DND-41 (cell line): ENCODE measurements around the gene ZC3H18.

Source experiments
- CTCF ChIP-seq: IDR thresholded peaks from 2 replicates; pipeline ENCODE4 v1.5.1; 2012; ENCODE audit warnings: borderline replicate concordance, low read length, moderate library complexity, mild to moderate bottlenecking; ENCODE audit not compliant: poor library complexity, severe bottlenecking; ENCODE audit errors: extremely low read depth
- EZH2 ChIP-seq: IDR thresholded peaks from 3 replicates; pipeline ENCODE4 v1.6.1; 2012; ENCODE audit warnings: borderline replicate concordance, low read depth, mild to moderate bottlenecking, moderate library complexity, low read length, inconsistent platforms; ENCODE audit not compliant: severe bottlenecking

GRCh38 chr16:88647178-88648070, 77.2 kb downstream of the ZC3H18 start:
- no peak for TF ChIP-seq CTCF
- TF ChIP-seq EZH2: no peak
